Measurements from ENCODE around the gene NUMB.
"Not testable (repeated sequence)": the region's sequence is repeated elsewhere in the genome, so short reads cannot be mapped to it uniquely, and the experiment has no call there.

The NUMB gene

DNA sequence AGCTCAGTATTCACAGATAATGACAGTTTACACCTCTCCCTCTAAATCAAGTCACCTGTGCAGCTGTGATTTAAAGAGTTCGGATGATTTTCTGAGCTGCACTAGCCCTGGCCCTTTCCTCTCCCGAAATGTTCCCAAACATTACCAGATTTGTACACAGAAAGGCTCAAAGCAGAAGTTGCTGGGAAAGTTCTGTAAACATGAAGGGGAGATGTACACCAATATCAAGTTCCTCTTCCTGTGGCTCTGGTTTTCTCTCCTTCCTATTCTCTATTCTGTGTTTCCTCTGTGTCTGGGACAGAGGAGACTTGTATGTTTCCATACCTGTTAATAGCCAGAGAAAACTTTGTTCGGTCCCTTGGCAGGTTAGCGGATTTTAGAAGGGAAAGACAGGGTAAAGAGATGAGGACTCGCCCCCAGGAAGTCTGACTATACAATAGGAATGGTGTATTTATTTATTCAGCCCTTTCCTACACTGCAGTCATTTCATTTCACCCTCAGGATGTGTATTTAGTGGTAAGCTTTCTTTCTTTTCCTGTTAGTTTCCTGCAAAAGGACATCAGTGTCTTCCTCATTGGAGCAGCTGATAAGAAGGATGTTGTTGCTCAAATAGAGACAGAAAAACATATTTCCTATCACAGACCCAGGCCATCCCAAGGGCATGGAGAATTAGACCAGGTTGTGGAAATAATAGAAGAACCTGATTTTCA lies 7.6 kb upstream of the NUMB start:
- no peak for DNase-seq

DNA sequence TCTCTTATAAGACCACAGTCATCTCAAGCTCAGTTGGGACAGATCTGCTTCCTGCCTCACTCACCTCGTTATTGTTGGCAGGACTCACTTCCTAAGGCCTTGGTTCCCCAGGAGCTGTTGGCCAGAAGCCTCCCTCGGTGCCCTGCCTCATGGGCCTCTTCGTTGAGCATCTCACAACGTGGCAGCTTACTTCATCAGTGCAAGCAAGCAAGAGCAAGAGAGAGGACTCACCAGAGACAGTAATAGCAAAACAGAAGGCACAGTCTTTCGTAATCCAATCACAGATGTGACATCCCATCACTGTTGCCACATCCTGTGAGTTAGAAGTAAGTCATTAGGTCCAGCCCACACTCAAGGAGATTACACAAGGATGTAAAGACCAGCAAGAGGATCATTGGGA lies 5.1 kb upstream of the NUMB start:
- DNase-seq = no peak

DNA sequence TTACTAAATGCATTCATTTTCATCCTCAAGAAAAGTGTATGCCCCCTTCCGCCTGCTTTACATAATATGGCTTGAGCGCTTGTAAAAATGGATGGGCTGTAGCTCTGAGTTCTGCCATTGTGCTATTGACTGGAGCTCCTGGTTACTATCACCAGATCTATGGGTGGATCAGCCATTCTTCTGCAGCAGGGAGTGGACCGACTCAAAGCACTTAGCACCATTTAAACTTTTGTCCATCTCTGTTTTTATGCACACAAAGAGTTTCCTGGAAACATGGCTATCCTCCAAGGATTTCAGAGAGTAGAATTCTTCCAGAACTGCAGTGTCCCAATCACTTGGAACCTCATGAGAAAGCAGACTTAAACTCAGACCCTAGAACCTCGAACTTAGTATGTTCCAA lies 4.5 kb upstream of the NUMB start:
- no peak for DNase-seq

DNA sequence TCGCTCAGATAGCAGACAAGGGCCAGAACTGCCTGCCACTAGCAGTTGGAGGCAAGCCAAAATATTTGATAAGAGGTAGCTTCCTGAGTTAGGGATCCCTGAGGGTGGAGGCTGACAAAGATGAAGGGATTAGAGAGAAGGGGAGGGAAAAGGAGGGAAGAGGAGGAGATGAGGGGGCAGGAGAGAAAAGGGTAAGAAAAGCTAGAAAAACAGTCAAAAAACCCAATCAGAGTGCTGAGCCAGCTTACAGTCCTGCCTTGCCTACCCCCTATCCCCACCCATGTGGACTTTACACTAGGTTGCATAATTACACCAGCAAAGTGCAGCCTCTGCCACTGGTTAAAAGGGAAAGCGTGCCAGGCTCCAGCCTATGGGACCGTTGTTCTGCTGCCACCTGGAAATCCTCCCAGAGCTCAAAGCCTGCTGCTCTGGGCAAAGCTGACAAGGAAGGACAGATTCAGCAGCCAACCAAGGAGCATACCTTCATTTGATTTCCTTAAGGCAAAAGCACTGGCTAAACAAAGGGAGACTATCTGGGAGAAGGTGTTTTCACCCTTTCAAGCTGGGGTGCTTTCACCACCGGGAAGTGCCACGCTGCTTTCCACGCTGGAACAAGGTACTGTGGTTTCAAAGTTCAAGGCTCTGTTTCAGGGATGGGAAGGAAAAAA lies 3.8 kb upstream of the NUMB start:
- no peak for DNase-seq

DNA sequence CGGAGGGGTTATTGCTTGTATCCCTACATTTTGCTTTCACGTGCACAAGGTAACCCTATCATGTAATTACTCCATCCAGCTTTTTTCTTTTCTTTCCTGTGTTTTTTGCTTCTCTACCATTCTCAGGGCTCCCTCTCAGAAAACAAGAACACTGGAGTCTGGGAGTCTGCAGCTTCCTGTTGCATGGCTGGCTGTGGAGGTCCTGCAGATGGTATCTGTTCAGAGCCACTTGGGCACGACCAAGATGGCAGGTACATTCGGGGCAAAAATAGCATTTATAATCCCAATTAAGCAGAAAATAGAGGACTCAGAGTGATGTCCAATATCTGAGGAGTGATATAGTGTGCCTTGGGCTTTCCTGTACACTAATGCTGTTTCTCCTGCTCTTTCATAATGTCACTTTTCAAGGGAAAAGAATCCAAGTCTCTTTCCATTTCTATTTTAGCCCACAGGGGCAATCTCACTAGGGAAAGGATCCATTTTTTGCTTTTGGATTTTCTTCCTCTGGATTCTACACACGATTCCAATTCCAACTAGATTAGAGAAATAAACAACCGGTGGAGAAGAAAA lies 3.2 kb upstream of the NUMB start:
- DNase-seq = no peak

DNA sequence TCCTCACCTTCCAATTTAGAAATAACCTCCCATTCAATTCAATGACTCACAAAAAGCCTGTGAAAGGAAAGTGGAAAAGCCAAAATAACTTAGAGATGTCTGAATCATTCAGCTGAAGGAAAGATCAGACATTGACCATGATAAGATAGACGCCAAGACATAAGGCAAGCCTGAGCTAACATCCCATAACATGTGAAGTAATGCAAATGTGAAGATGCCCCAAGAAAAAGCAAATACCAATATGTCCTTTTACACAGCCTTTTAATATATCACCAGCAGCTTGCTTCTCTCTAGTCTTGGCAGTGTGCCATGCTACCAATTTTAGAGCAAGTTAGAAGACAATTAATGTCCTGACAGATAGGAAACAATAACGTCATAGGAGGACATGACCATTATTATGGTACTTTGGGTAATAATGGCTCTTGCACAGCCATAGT lies 2.4 kb upstream of the NUMB start:
- DNase-seq = no peak

DNA sequence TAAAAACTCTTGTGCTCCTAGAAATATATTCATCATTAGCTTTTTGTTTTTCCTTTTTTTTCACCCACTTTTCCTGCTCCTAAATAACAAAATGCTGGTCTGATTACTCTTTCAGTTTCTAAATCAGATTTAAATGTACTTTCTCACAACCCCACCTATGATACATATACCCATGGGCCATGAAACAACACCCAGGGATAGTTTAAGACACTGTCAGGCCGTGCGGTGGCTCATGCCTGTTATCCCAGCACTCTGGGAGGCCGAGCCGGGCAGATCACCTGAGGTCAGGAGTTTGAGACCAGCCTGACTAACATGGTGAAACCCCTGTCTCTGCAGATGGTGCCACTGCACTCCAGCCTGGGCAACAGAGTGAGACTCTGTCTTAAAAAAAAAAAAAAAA lies 1.6 kb upstream of the NUMB start:
- DNase-seq = no peak

DNA sequence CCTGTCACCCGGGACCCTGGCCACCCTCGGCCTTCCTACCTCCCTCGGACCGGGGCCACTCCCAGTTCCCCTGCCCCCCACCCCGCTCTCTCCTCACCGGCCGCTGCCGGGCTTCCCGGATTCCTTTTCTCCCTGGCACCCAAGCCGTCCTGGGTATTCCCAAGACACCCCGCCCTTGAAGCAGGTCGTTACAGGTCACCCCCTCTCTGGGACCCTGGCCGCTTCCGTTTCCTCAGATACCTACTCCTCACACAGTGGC lies 493 bp downstream of the NUMB start:
- no peak for DNase-seq

DNA sequence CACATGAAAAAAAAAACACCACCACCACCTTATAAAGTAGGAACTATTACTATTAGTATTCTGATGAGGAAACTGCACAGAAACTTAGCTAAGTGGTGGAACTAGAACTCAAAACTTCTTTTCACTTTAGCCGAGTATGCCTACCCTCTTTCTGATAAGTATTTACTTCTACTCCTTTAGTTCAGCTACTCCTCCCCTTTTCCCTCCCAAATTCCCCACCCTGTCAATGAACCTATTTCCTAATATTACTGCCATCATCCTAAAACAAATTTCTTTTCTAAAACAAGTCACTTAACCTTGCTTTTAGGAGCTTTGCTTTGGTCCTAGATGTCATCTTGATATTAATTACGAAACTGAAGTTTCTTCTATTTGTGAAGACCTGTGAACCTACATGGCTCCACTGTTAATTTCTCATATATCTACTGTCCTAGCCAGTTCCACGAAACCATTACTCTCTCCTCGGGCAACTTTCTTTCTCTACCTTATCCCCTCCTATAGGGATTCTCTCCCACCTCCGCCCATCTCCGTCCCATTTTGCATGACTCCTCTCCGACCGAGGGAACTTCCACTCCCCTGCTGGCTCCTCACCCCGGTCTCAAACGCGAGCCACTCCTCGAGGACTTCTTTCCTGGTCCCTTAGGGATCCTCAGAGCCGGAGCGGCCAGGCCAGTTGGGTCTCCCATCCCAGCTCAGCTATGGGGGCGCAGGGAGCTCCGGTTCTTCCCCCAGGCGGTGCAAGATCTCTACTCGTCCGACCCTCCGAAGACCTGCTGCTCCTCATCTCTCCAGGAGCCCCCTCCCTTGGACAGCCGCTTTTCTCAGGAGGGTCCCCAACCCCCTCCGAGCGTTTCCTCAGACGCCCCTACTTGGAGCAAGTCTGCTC lies 1.1 kb downstream of the NUMB start:
- DNase-seq = peak in 1 of 2 donors; percentile 16

DNA sequence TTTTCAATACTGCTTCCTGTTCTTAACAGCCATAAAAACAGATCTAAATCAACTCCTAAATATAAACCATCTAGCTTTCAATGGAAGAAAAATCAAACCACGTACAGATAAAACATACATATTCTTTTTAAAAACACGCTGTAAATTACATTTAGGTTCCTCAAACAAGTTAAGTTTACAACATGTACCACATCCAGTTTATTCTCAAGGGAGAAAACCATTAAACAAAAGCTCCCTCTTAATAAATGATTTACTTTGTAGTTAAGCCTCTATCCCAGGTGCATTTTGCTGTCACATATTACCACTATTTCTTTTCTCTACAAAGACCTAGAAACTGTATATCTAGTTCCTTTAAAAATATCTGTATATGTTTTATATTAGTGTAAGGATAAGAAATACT lies 3.1 kb downstream of the NUMB start:
- no peak for DNase-seq

DNA sequence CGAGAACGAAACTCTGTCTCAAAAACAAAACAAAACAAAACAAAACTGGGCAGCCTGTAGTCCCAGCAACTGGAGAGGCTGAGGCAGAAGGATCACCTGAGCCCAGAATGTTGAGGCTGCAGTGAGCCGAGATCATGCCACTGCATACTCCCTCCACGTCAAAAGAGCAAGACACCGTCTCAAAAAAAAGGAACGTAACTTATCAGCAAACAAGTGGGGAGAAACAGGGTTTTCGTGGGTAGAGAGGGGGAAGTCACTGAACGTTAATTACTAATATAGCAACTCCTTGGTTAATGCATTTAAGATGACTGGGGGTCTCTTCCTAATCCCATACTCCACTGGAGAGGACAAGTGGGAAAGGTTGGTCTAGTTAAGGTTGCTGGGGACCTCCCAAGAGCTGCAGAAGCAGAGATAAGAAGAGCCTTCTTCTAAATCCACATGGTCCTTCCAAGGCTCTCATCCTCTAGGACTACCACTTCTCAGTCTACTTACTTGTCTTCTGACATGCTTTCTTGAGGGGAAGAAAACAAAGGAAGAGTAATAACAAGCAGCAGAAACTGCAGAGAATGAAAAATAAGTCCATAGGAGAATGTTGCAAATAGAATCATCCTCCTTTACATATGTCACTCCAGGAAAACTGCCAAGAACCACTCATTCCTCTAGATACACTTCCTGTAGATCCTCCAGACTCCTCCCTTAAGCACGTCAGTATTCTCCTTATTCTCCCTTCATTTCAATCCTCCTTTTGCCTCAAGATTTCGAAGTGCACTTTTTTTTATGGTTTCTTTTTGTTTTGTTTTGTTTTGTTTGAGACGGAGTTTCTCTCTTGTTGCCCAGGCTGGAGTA lies 5.8 kb downstream of the NUMB start:
- DNase-seq = no peak

DNA sequence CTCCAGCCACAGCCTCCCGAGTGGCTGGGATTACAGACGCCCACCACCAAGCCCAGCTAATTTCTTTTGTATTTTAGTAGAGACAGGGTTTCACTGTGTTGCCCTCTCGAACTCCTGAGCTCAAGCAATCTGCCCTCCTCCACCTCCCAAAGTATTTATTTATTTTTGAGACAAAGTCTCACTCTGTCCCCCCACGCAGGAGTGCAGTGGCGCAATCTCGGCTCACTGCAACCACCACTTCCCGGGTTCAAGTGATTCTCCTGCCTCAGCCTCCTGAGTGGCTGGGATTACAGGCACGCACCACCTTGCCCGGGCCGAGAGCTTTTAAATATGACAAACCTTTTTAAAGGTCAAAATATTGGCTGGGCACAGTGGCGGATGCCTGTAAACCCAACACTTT lies 14.6 kb downstream of the NUMB start:
- no peak for DNase-seq

DNA sequence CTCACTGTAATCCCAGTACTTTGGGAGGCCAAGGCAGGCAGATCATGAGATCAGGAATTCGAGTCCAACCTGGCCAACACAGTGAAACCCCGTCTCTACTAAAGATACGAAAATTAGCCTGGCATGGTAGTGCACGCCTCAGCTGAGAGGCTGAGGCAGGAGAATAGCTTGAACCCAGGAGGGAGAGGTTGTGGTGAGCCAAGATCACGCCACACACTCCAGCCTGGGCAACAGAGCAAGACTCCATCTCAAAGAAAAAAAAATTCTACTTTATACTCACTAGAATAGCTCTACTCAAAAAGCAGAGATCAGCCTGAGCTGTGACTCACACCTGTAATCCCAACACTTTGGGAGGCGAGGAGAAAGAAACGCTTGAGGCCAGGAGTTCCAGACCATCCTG lies 17.1 kb downstream of the NUMB start:
- no peak for DNase-seq

DNA sequence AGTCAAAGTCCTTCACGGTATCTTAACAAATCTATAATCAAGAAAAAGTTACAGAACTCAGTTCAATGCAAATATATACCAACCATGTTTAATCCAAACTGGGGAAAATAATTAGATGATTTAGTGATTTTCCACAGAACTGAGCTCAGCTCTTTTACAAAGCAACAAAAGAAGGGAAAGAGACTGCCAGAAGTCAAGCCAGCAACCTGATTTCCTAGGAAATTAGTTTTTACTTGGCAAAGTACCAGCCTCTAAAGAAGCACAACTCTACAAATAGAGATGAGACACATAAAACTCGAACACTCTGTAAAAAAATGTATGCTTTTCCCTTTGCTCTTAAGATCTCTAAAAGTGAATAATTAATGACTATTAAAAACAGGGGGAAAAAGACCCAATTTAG lies 19.4 kb downstream of the NUMB start:
- DNase-seq = no peak

DNA sequence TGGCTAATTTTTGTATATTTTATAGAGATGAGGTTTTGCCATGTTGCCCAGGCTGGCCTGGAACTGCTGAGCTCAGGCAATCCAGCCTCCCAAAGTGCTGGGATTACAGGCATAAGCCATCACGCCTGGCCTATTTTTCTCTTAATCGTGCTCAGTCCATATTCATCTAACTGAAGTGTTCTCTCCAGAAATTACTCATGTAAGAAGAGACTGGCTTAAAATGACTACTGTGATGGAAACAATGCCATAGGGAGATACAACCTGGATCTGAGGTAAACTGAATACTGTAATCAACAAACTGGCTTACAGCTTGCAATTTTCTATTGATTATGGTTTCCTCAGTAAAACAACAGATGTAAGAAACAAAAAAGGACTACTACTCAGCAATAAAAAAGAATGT lies 21.1 kb downstream of the NUMB start:
- no peak for DNase-seq

DNA sequence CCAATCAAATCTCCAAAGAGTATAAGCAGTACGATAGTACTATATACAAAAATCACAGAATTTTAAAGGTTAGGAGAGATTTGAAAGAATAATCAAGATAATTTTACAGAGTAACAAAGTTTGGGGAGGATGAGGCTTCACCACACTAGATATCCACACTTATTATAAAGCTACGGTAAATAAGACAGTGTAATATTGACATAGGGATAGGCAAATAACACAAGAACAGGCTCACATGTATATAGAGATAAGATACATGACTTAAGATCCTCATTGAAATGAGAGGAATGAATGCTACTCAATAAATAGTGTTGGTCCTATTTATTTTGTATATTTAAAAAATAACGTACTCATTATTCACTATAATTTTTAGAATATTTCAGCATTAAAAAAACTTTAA lies 26.2 kb downstream of the NUMB start:
- no peak for DNase-seq

DNA sequence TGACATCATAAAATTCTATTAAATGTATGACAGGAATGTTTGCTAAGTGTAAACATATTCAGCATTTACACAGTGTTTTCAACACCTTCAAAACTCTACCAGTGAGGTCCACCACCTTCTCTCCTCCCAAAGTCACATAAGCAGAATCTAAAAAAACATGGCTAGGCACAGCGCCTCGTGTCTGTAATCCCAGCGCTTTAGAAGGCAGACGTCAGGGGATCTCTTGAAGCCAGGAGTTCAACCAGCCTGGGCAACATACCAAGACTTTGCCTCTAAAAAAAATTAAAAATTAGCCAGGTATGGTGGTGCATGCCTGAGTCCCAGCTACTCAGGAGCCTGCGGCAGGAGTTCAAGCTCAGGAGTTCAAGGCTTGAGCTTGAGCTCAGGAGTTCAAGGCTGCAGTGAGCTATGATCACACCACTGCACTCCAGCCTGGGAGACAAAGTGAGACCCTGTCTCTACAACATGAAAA lies 30.0 kb downstream of the NUMB start:
- no peak for DNase-seq

DNA sequence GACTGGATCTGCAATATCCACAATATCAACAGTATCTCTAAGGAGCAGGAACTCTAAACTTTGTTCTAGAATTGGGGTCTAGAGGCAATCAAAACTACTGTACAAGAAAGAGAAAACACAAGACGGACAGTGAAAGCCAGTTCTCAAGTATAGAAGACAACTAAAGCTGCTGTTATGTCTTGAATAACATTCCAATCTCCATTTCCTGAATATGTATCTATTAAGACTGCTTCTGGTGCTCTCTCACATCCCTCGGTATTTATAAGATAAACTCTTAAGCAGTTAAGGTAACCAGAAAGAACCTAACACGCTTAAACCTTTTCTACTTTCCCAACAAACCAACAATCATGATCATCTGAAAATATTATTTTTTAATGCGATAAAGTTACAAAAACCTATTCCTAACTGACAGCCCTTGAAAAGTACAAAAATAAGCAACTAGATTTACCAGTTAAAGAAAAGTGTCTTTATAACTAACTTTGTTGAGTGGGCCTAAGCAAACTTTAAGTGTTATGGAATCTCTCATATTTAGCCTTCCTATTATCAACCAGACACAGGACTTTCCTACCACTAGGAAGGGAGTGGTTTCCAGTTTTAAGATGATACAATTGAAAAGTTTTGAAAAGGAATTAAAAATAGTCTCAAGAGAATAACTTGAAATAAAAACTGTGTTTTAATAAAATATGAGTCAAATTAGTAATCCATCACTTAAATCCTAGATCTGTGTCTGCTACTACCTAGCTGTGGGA lies 30.7 kb downstream of the NUMB start:
- DNase-seq = no peak

DNA sequence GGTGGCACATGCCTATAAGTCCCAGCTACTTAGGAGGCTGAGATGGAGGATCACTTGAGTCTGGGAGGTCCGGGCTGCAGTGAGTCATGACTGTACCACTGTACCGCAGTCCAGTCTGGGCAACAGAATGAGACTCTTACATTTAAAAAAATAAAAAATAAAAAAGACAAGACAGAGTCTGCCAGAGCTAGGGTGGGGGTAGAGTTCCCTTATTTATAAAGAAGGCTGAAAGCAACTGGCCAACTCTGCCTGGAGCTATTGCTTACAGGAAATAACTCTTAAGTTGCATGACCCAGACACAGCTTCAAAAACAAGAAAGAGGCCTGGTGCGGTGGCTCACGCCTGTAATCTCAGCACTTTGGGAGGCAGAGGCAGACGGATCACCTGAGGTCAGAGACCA lies 31.5 kb downstream of the NUMB start:
- no peak for DNase-seq

DNA sequence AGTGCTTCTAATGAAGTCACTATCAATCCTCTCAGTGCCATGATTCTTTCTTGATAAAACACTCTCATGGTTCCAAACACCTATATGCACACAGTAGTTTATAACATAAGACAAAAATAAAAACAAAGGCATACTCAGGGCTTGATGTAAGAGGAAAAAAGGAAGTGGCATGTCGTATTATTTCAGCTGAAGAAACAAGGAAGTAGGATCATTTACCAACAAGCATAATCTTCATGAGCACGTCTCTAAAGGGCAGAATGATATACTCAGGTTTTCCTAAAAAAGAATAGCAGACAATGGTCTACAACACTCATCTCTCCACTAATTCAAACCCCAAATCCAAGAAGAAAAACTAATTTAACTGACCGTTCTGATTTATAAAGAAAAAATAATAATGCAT lies 33.9 kb downstream of the NUMB start:
- DNase-seq = no peak

DNA sequence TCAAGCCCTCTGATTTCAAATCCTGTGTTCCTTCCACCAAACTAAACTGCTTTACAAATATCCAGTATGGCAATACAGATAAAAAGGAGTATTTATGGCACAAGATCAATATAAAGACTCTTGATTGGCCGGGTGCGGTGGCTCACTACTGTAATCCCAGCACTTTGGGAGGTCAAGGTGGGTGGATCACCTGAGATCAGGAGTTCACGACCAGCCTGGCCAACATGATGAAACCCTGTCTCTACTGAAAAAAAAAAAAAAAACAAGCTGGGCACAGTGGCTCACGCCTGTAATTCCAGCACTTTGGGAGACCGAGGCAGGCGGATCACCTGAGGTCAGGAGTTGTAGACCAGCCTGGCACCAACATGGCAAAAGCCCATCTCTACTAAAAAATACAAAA lies 35.3 kb downstream of the NUMB start:
- DNase-seq = not testable (repeated sequence)

DNA sequence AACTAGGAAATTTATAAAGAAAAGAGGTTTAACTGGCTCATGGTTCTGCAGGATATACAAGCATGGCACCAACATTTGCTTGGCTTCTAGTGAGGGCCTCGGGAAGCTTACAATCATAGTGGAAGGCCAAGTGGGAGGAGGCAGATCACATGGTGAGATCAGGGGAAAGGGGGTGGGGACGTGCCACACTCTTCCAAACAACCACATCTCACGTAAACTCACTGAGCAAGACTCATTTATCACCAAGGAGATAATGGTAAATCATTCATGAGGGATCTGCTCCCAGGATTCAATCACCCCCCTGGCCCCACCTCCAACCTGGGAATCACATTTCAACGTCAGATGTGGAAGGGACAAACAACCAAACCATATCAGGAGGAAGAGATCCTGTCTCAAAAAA lies 35.8 kb downstream of the NUMB start:
- DNase-seq = no peak

All from activated CD4-positive, alpha-beta T cell treated with anti-CD3 and anti-CD28 coated beads for 4 hours (primary cell).